VCaP (cell line): ENCODE data around the gene SPRN.

Source experiments
- H3K27ac ChIP-seq: fragments of 450-650 bp; 2 replicates; pipeline ENCODE4 v1.5.1; 2017
- CTCF ChIP-seq: fragments of 450-650 bp; conservative IDR thresholded peaks from 2 replicates; pipeline ENCODE4 v1.5.1; 2017; ENCODE audit warnings: mild to moderate bottlenecking, moderate library complexity

Gene SPRN

DNA sequence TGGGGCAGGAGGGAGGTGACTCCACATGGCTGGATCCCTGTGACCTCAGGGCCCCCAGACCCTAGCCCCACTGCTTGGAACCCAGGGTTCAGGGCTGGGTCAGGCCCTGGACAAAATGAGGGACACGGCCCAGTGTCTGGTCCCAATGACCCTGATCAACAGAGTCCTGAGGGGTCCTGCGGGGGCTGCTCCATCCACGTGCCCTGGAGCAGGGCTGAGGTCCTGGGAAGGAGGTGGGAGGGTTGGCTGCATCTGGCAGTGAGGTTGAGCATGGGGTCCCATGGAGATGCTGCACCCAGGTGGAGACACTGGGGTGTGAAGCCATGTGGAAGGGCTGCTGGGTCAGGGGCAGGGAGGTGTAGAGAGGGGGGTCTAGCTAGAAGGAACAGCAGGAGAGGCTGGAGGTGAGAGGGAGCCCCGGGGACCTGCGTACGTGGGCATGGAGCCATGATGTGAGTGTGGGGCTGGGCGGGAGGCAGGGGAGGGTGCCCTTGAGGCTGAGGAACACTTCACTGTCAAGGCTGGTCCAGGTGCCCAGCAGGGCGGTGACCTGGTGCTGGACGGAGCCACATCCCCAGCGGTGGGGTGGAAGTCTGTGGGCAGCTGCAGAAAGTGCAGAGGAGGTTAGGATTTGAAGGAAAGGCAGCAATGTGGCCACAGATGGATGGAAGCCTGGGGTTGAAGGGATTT is 29.9 kb upstream of the SPRN start:
- H3K27ac ChIP-seq: no peak overlapping the region
- TF ChIP-seq CTCF: no peak

DNA sequence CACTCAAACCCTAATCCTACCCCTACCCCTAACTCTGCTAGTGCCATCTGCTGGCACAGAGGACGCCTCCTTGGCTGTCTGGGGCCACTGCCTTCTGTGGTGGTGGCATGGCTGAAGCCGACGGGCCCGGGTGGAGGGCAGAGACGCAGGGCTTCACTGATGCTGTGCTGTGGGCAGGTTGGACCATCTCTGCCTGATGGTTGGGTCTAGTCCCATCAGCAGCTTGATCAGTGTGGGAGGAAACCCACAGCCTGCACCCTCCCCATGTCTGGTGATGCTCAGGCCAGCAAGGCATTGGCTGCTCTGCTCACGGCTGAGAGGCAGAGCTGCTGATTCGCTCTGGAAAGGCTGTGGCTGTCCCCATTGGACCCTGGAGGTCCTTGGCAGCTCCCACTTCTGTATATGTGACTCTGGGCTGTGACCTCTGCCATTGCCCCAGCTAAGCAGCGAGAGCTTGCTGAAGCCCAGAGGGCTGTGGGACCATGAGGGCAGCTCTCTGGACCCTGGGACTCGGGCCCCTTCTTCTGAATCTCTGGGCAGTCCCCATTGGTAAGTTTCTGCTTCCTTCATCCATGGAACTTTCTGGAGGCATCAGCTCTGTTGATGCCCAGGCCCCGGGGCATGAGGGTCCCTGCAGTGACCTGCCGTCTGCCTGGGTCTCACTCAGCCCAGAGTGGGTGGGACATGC is 29.2 kb upstream of the SPRN start, which contains the start of gene SCART1:
TSS of gene SCART1 (plus strand) at position 430 of the 688 bp plus-strand sequence. CDS start at position 483, 53 bp downstream.
- TF ChIP-seq CTCF: no peak
- H3K27ac ChIP-seq: no peak within 1 kb of the TSS

- no peak overlapping the region for H3K27ac ChIP-seq
- TF ChIP-seq CTCF: no peak
Measured at GRCh38 chr10:133452453-133452852, 28.0 kb upstream of the SPRN start.

DNA sequence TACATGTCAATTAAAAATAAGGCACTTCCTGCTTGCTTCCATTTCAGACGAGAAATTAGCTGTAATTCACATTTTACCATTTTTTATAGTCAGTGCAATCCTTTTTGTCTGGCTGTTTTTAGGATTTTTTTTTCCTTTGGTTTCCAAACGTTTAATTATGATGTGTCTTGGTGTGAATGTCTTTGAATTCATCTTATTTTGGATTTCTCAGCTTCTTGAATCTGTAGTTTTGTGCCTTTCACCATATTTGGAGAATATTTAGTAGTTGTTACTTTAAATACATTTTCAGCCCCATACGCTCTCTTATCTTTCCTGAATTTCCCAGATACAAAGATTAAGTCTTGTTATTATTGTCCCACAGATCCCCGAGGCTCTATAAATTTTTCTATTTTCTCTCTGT is 26.9 kb upstream of the SPRN start:
- no peak for TF ChIP-seq CTCF

GRCh38 chr10:133448120-133448519 is 23.7 kb upstream of the SPRN start:
- TF ChIP-seq CTCF: no peak
- H3K27ac ChIP-seq: no peak overlapping the region

More for the DNA sequence above, 26.9 kb upstream of the SPRN start:
- H3K27ac ChIP-seq: no peak overlapping the region

GRCh38 chr10:133446979-133447378 is 22.6 kb upstream of the SPRN start:
- TF ChIP-seq CTCF: no peak
- H3K27ac ChIP-seq: no peak overlapping the region

- H3K27ac ChIP-seq: no peak overlapping the region
- no peak for TF ChIP-seq CTCF
Measured at GRCh38 chr10:133445751-133446708, 21.6 kb upstream of the SPRN start.
